22Rv1 (cell line): ENCODE data around the gene DENND1C.

Experiments
- CTCF ChIP-seq: fragments of 450-650 bp; IDR thresholded peaks from 2 replicates; pipeline ENCODE4 v1.5.1; 2017; ENCODE audit warnings: mild to moderate bottlenecking
- ZFX ChIP-seq: fragments of 450-650 bp; IDR thresholded peaks from 2 replicates; pipeline ENCODE4 v1.6.1; 2017; ENCODE audit warnings: antibody characterized with exemption, borderline replicate concordance

GRCh38 chr19:6522712-6523111, 41.1 kb upstream of the DENND1C start:
- no peak for TF ChIP-seq CTCF
- TF ChIP-seq ZFX: no peak
